Urinary bladder (tissue), 4 donors: ENCODE data around the gene IL15. TPM values are rescaled to one million over a fixed set of nuclear protein-coding genes. Genes with fewer than 3 reads are reported as not detected.
"Not testable (repeated sequence)": the region's sequence is repeated elsewhere in the genome, so short reads cannot be mapped to it uniquely, and the experiment has no call there.

Source experiments
- DNase-seq: peaks from one replicate; pipeline ENCODE4 v3.0.0-alpha.2; 2015; ENCODE audit errors: extremely low spot score
- H3K27ac ChIP-seq: one replicate; pipeline ENCODE4 v1.5.1; 2013; ENCODE audit warnings: low read depth, mild to moderate bottlenecking, moderate library complexity
- H3K36me3 ChIP-seq: one replicate; pipeline ENCODE4 v1.6.1; 2013; ENCODE audit warnings: mild to moderate bottlenecking, moderate library complexity; ENCODE audit not compliant: insufficient read depth
- H3K4me1 ChIP-seq: one replicate; pipeline ENCODE4 v1.6.1; 2013; ENCODE audit warnings: mild to moderate bottlenecking, moderate library complexity; ENCODE audit not compliant: insufficient read depth
- H3K4me3 ChIP-seq: one replicate; pipeline ENCODE4 v1.5.1; 2013; ENCODE audit warnings: low read depth, low read length
- WGBS: extraction: QIAGEN DNeasy Blood & Tissue Kit; methylation state at CpG from one replicate; pipeline ENCODE4 v1.1.7; 2013; 5-methylcytosine and 5-hydroxymethylcytosine counted together
- polyA plus RNA-seq: library from polyadenylated mRNA; stranded (reverse); fragments of 200-250 nt; gene quantifications from one replicate; pipeline ENCODE4 v1.2.3, GENCODE V29; 2013
- total RNA-seq: library from RNA; depleted of rRNA; stranded (reverse); fragments of >200 nt; gene quantifications from one replicate; pipeline ENCODE4 v1.2.3, GENCODE V29; 2014
- donor health status: healthy with polysubstance abuse.
- donor health status: healthy.

Gene IL15
- total RNA-seq: 5.9 TPM
- polyA plus RNA-seq: 3.1 TPM

GRCh38 chr4:141636082-141636770 lies at the start of gene IL15:
Gene IL15 (plus strand): TSS chr4:141636583. CDS start chr4:141719465, 82,882 bp downstream.
- Histone ChIP-seq H3K36me3 (no peaks in the 10 kb centered on the region), H3K4me1 (no peaks in the 10 kb centered on the region), H3K27ac (peak within 1 kb of the TSS; percentile 83), H3K4me3 (peak within 1 kb of the TSS; percentile 85)
- 3% methylated on average over 43 of the region's 43 CpGs for WGBS
- DNase-seq: no peak

- no peak for DNase-seq
Measured at GRCh38 chr4:141587897-141588296, 48.5 kb upstream of the IL15 start.

DNA sequence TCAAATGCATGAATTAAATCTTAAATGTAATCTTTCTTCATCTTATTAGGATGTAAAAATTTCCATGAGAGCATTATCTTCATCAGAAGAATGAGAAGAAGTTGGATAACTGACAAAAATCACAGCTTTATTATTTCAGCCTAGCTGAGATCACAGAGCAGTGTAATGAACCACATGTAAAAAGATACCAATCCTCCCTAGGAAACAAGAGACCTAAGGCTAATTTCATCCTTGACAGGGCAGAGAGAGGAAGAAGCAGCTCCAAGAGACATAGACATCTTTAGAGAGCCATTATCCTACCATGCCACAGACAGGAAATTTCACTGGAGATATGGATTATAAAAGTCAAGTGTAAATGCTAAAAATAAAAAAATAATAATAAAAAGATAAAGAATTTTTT lies 40.9 kb upstream of the IL15 start:
- no peak for DNase-seq
- no peak overlapping the region for H3K4me3 ChIP-seq
- H3K27ac ChIP-seq: no peak overlapping the region
- H3K36me3 ChIP-seq: peaks cover 2% of the 10 kb centered on the region
- H3K4me1 ChIP-seq: no peaks in the 10 kb centered on the region

More at GRCh38 chr4:141587897-141588296, 48.5 kb upstream of the IL15 start:
- WGBS: 96% methylated on average over 1 of the region's 1 CpG
- no peak overlapping the region for H3K27ac ChIP-seq
- H3K36me3 ChIP-seq: peaks cover 2% of the 10 kb centered on the region
- H3K4me3 ChIP-seq: no peak overlapping the region
- no peaks in the 10 kb centered on the region for H3K4me1 ChIP-seq

DNA sequence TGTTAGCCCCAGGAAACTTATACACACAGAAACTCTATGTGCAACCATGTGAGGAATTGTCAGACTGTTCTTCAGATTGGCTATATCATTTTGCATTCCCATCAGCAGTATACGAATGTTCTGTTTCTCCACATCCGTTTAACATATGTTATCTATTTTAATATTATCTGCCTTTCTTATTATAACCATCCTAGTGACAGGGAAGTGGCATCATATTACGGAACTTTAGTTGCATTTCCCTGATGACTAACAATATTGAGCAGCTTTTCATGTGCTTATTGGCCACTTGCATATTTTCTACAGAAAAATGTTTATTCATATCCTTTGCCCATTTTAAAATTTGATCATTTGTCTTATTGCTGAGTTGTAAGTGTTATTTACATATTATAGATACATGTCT lies 36.5 kb upstream of the IL15 start:
- Histone ChIP-seq H3K27ac (no peak overlapping the region), H3K4me1 (no peaks in the 10 kb centered on the region), H3K4me3 (no peak overlapping the region), H3K36me3 (no peaks in the 10 kb centered on the region)
- no peak for DNase-seq
- 55% methylated on average over 3 of the region's 3 CpGs for WGBS

- not testable (repeated sequence) for H3K36me3 ChIP-seq, DNase-seq, H3K4me3 ChIP-seq, H3K27ac ChIP-seq, H3K4me1 ChIP-seq
- WGBS: 85% methylated on average over 11 of the region's 11 CpGs
Measured at GRCh38 chr4:141604683-141605082, 31.7 kb upstream of the IL15 start.

DNA sequence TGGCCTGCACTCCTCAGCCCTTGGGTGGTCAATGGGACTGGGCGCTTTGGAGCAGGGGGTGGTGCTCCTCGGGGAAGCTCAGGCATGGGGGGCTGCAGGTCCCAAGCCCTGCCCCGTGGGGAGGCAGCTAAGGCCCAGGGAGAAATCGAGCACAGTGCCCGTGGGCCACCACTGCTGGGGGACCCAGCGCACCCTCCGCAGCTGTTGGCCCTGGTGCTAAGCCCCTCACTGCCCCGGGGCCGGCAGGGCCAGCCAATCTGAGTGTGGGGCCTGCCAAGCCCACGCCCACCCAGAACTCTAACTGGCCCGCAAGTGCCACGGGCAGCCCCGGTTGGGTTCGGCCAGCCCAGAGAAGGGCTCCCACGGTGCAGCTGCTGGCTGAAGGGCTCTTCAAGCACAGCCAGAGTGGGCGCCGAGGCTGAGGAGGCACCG lies 30.9 kb upstream of the IL15 start:
- no peak for DNase-seq
- 94% methylated on average over 18 of the region's 18 CpGs for WGBS

GRCh38 chr4:141609243-141609642 lies 27.1 kb upstream of the IL15 start:
- DNase-seq: no peak
- H3K36me3 ChIP-seq: no peaks in the 10 kb centered on the region
- H3K4me3 ChIP-seq: no peak overlapping the region
- no peak overlapping the region for H3K27ac ChIP-seq
- 77% methylated on average over 4 of the region's 4 CpGs for WGBS
- no peaks in the 10 kb centered on the region for H3K4me1 ChIP-seq

More for the DNA sequence above, 30.9 kb upstream of the IL15 start:
- Histone ChIP-seq H3K27ac (no peak overlapping the region), H3K4me3 (no peak overlapping the region), H3K36me3 (no peaks in the 10 kb centered on the region), H3K4me1 (no peaks in the 10 kb centered on the region)

DNA sequence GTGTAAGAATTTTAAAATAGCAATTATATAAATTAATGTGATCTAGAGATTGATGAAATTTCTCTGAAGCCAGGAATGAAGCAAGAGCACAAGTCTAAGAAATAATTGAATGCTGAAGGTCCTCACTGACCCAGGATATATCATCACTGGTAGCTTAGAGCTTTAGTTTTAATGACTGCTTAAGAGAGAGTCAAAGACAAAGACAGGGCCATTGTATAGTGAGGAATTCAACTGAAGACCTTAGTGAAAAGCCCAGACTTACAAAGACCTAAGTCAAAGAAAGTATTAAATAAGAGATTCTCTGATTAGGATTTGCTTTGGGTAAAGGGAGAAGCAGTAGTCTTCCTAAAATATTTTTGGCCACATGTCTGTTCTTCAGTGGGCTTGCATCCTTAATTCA lies 26.0 kb upstream of the IL15 start:
- Histone ChIP-seq H3K4me3 (no peak overlapping the region), H3K4me1 (no peaks in the 10 kb centered on the region), H3K27ac (no peak overlapping the region), H3K36me3 (no peaks in the 10 kb centered on the region)
- DNase-seq: no peak

- no peak for DNase-seq
- Histone ChIP-seq H3K36me3 (no peaks in the 10 kb centered on the region), H3K4me3 (no peak overlapping the region), H3K4me1 (no peaks in the 10 kb centered on the region), H3K27ac (no peak overlapping the region)
- 88% methylated on average over 11 of the region's 11 CpGs for WGBS
Measured at GRCh38 chr4:141614878-141615586, 21.4 kb upstream of the IL15 start.

DNA sequence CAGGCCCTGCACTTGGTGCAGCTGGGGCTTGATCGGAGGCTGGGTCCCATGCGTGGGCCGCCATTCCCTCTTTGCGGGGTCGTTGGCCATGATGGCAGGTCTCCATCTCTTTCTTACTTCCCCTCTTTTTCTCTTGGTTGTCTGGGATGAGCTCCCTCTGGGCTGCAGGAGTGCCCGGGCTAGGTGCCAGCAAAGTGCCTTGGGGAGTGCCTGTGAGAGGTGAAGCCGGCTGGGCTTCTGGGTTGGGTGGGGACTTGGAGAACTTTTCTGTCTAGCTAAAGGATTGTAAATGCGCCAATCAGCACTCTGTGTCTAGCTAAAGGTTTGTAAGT lies 20.8 kb upstream of the IL15 start:
- not testable (repeated sequence) for H3K36me3 ChIP-seq, H3K4me3 ChIP-seq, DNase-seq, H3K4me1 ChIP-seq, H3K27ac ChIP-seq
- 96% methylated on average over 8 of the region's 8 CpGs for WGBS

DNA sequence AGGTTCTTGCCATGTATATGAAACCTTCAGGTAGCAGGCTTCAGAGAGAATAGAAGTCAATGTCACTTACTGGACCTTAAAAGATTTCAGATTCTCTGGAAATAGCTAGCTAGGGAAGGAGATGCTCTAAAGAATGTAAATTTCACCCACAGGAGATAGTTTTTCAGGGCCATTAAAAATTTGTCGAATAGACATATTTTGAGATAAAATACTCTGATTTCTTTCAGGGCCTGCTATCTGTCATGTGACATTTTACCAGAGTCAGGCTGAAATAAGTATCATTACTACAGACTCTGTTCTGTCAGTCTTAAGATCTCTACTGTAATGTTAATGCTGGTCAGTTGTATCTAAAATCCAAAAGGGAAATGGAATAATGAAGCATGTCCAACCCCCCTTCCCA lies 15.7 kb upstream of the IL15 start:
- DNase-seq: no peak
- Histone ChIP-seq H3K36me3 (no peaks in the 10 kb centered on the region), H3K4me1 (no peaks in the 10 kb centered on the region), H3K27ac (no peak overlapping the region), H3K4me3 (no peak overlapping the region)
- 88% methylated on average over 1 of the region's 1 CpG for WGBS

GRCh38 chr4:141625023-141625422 lies 11.4 kb upstream of the IL15 start:
- H3K4me3 ChIP-seq: no peak overlapping the region
- H3K36me3 ChIP-seq: no peaks in the 10 kb centered on the region
- 59% methylated on average over 2 of the region's 2 CpGs for whole genome bisulfite sequencing
- no peak overlapping the region for H3K27ac ChIP-seq
- no peak for DNase-seq
- H3K4me1 ChIP-seq: no peaks in the 10 kb centered on the region

- Histone ChIP-seq H3K36me3 (no peaks in the 10 kb centered on the region), H3K27ac (no peak overlapping the region), H3K4me3 (no peak overlapping the region), H3K4me1 (no peaks in the 10 kb centered on the region)
- WGBS: 80% methylated on average over 1 of the region's 1 CpG
- DNase-seq: no peak
Measured at GRCh38 chr4:141630854-141631253, 5.5 kb upstream of the IL15 start.

DNA sequence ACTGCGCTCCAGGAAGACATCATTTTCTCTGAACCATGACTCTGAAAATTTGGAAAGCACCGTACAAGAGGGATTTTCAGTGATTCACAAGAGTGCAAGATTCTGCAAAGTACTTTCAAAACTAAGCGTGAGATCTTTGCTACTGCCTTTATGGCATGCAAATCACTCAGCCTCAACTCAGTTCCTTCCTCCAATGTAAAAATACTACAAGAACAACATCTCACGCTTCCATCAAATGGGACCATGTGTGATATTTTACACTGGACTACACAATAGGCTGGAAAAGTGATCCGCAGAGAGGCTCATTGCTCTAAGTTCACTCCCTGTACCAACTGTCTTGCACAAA lies 674 bp upstream of the IL15 start:
- Histone ChIP-seq H3K36me3 (no peaks in the 10 kb centered on the region), H3K27ac (no peak overlapping the region), H3K4me1 (no peaks in the 10 kb centered on the region), H3K4me3 (peak overlapping the region; percentile 85)
- WGBS: 75% methylated on average over 5 of the region's 5 CpGs
- no peak for DNase-seq
